HEK293T (cell line): Measurements from ENCODE around the gene CTSG.

ENCODE experiments used
- ELF4 ChIP-seq: fragments of 450-650 bp; IDR thresholded peaks from 2 replicates; pipeline ENCODE4 v1.6.1; 2017; ENCODE audit warnings: antibody characterized with exemption
- FOXA1 ChIP-seq: fragments of 450-650 bp; IDR thresholded peaks from 2 replicates; pipeline ENCODE4 v1.6.1; 2016; ENCODE audit warnings: mild to moderate bottlenecking
- TARDBP ChIP-seq: fragments of 450-650 bp; IDR thresholded peaks from 2 replicates; pipeline ENCODE4 v1.6.1; 2016

- TF ChIP-seq ELF4 (no peak), FOXA1 (no peak), TARDBP (no peak)
These were observed 29.6 kb upstream of the CTSG start for GRCh38 chr14:24605435-24606190.
